WTC11 (cell line): Measurements from ENCODE around the gene NAA40. TPM values are rescaled to one million over a fixed set of nuclear protein-coding genes. Genes with fewer than 3 reads are reported as not detected.

Source experiments
- ARID4B ChIP-seq: sonication (generic); formaldehyde crosslinking; IDR thresholded peaks from 2 replicates; pipeline ENCODE4 v1.8.0; 2023; ENCODE audit warnings: missing genetic modification reagents, mild to moderate bottlenecking, borderline replicate concordance
- CTCF ChIP-seq: fragments of 200-600 bp; IDR thresholded peaks from 2 replicates; pipeline ENCODE4 v1.8.0; 2022; ENCODE audit warnings: antibody characterized with exemption
- E2F4 ChIP-seq: sonication (generic); formaldehyde crosslinking; IDR thresholded peaks from 2 replicates; pipeline ENCODE4 v1.8.1; 2022; ENCODE audit warnings: low read depth, mild to moderate bottlenecking, moderate library complexity, missing genetic modification reagents, borderline replicate concordance
- EMX1 ChIP-seq: fragments of 250-450 bp; sonication (Bioruptor Pico); IDR thresholded peaks from 2 replicates; pipeline ENCODE4 v1.8.0; 2021; ENCODE audit warnings: mild to moderate bottlenecking
- FOXP4 ChIP-seq: sonication (generic); formaldehyde crosslinking; IDR thresholded peaks from 2 replicates; pipeline ENCODE4 v1.8.0; 2022; ENCODE audit warnings: mild to moderate bottlenecking, missing genetic modification reagents
- GABPB1 ChIP-seq: sonication (generic); formaldehyde crosslinking; IDR thresholded peaks from 2 replicates; pipeline ENCODE4 v1.8.1; 2023; ENCODE audit warnings: mild to moderate bottlenecking, missing genetic modification reagents
- GRHL2 ChIP-seq: fragments of 250-450 bp; sonication (Bioruptor Pico); IDR thresholded peaks from 2 replicates; pipeline ENCODE4 v1.8.0; 2022; ENCODE audit warnings: mild to moderate bottlenecking, moderate library complexity; ENCODE audit not compliant: insufficient replicate concordance, severe bottlenecking
- HMGA2 ChIP-seq: fragments of 250-450 bp; sonication (Bioruptor Pico); IDR thresholded peaks from 2 replicates; pipeline ENCODE4 v1.4.0; 2021; ENCODE audit warnings: mild to moderate bottlenecking, moderate library complexity
- JUN ChIP-seq: sonication (generic); formaldehyde crosslinking; IDR thresholded peaks from 2 replicates; pipeline ENCODE4 v1.8.0; 2023; ENCODE audit warnings: mild to moderate bottlenecking, missing genetic modification reagents
- NFATC4 ChIP-seq: fragments of 250-450 bp; sonication (Bioruptor Pico); IDR thresholded peaks from 2 replicates; pipeline ENCODE4 v1.9.0; 2021; ENCODE audit warnings: mild to moderate bottlenecking
- NFYB ChIP-seq: sonication (generic); formaldehyde crosslinking; conservative IDR thresholded peaks from 2 replicates; pipeline ENCODE4 v1.8.0; 2022; ENCODE audit warnings: low read depth, missing genetic modification reagents
- OVOL2 ChIP-seq: fragments of 250-450 bp; sonication (Bioruptor Pico); IDR thresholded peaks from 2 replicates; pipeline ENCODE4 v1.9.0; 2021; ENCODE audit warnings: mild to moderate bottlenecking, borderline replicate concordance
- PRDM15 ChIP-seq: sonication (generic); formaldehyde crosslinking; IDR thresholded peaks from 2 replicates; pipeline ENCODE4 v1.8.0; 2022; ENCODE audit warnings: missing genetic modification reagents
- PRRX2 ChIP-seq: fragments of 250-450 bp; sonication (Bioruptor Pico); IDR thresholded peaks from 2 replicates; pipeline ENCODE4 v1.8.0; 2021; ENCODE audit warnings: mild to moderate bottlenecking
- USF1 ChIP-seq: sonication (generic); formaldehyde crosslinking; IDR thresholded peaks from 2 replicates; pipeline ENCODE4 v1.8.0; 2022; ENCODE audit warnings: mild to moderate bottlenecking, missing genetic modification reagents
- ZNF121 ChIP-seq: sonication (generic); formaldehyde crosslinking; IDR thresholded peaks from 2 replicates; pipeline ENCODE4 v1.8.0; 2023; ENCODE audit warnings: missing genetic modification reagents
- ZNF232 ChIP-seq: sonication (generic); formaldehyde crosslinking; IDR thresholded peaks from 2 replicates; pipeline ENCODE4 v1.8.0; 2022; ENCODE audit warnings: mild to moderate bottlenecking, missing genetic modification reagents
- ZNF317 ChIP-seq: sonication (generic); formaldehyde crosslinking; IDR thresholded peaks from 2 replicates; pipeline ENCODE4 v1.8.1; 2023; ENCODE audit warnings: low read depth, mild to moderate bottlenecking, moderate library complexity, missing genetic modification reagents, borderline replicate concordance
- ZNF396 ChIP-seq: fragments of 250-450 bp; sonication (Bioruptor Pico); IDR thresholded peaks from 2 replicates; pipeline ENCODE4 v1.8.0; 2021; ENCODE audit warnings: mild to moderate bottlenecking, moderate library complexity, borderline replicate concordance
- ZNF671 ChIP-seq: fragments of 250-450 bp; sonication (Bioruptor Pico); IDR thresholded peaks from 2 replicates; pipeline ENCODE4 v1.8.0; 2021; ENCODE audit warnings: mild to moderate bottlenecking
- total RNA-seq: library from RNA; stranded (reverse); gene quantifications from 3 replicates; pipeline ENCODE4 v1.2.3, GENCODE V29; 2021
- TF ChIP-seq, protein P1 (sequence below): sonication (generic); formaldehyde crosslinking; IDR thresholded peaks from 2 replicates; pipeline ENCODE4 v1.8.0; 2023; ENCODE audit warnings: missing genetic modification reagents
- TF ChIP-seq, protein P2 (sequence below): fragments of 250-450 bp; sonication (Bioruptor Pico); conservative IDR thresholded peaks from 2 replicates; pipeline ENCODE4 v1.9.0; 2021; ENCODE audit warnings: mild to moderate bottlenecking

The NAA40 gene
- total RNA-seq, 1 experiment from 2014 or later: 31.8 TPM

- TF ChIP-seq USF1 (CRISPR knock-in tag) (no peak), ZNF317 (CRISPR knock-in tag) (no peak), NFYB (CRISPR knock-in tag) (0 out of 2 replicates have a peak, but pooled peaks have one; percentile 4), CTCF (no peak), GABPB1 (CRISPR knock-in tag) (no peak), ARID4B (no peak), E2F4 (CRISPR knock-in tag) (0 out of 2 replicates have a peak, but pooled peaks have one; percentile 47), PRRX2 (CRISPR knock-in tag) (no peak), OVOL2 (CRISPR knock-in tag) (no peak), ZNF232 (CRISPR knock-in tag) (no peak), EMX1 (CRISPR knock-in tag) (peak; percentile 5; the same call in 1 of the 2 replicates), FOXP4 (CRISPR knock-in tag) (no peak), ZNF396 (CRISPR knock-in tag) (no peak), JUN (CRISPR knock-in tag) (no peak), HMGA2 (no peak), ZNF121 (CRISPR knock-in tag) (no peak), PRDM15 (CRISPR knock-in tag) (no peak; the same call in 1 of the 2 replicates), ZNF671 (CRISPR knock-in tag) (no peak), GRHL2 (CRISPR knock-in tag) (no peak), NFATC4 (no peak)
- TF ChIP-seq, protein P1, sequence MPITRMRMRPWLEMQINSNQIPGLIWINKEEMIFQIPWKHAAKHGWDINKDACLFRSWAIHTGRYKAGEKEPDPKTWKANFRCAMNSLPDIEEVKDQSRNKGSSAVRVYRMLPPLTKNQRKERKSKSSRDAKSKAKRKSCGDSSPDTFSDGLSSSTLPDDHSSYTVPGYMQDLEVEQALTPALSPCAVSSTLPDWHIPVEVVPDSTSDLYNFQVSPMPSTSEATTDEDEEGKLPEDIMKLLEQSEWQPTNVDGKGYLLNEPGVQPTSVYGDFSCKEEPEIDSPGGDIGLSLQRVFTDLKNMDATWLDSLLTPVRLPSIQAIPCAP (CRISPR knock-in tag): no peak
- TF ChIP-seq, protein P2, sequence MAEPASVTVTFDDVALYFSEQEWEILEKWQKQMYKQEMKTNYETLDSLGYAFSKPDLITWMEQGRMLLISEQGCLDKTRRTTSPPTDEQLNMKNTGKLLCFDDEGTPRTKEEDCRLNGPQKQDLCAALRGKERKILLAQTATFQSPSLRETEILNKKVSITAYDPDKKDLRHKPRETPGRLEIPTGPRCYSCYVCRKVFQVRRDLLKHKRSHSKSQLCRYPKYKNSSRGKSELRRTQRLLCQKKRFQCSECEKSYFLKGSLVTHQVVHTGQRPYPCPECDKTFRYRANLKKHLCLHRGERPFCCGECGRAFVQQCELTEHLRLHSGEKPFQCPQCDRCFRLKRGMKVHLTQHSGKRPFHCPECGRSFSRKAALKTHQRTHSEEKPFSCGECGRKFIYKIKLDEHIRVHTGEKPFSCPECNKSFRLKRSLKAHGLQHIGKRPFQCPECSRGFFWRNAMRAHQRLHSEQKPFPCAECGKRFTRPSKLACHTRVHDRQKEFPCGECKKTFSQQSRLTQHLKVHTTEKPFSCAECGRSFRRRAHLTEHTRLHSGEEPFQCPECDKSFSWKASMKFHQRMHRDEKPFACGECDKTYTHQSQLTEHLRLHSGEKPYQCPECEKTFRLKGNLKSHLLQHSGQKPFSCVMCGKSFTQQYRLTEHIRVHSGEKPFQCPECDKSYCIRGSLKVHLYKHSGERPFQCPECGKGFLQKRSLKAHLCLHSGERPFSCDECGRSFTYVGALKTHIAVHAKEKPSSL (CRISPR knock-in tag): no peak
These were observed 60.0 kb downstream of the NAA40 start (continued) for GRCh38 chr11:63998558-63999348.
